Measurements from ENCODE around the gene GPS1. TPM values are rescaled to one million over a fixed set of nuclear protein-coding genes. Genes with fewer than 3 reads are reported as not detected.

The GPS1 gene
- total and polyA plus RNA-seq, 2 experiments from 2014 or later: 101 to 160 TPM

DNA sequence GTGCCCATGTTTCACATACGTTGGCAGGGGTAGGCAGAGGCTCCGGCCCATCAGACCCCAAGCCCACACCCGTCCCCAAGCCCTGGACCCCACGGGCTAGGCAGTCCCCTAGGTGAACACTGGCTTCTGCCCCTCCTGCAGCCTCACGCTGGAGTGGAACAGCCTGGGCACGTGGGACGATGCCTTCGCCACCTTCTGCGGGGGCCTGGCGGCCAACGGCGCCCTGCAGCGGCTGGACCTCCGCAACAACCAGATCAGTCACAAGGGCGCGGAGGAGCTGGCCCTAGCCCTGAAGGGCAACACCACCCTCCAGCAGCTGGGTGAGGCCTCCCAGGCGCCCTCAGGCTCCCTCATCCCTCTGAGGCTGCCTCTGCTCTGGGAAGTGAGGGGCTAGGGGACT is 26.8 kb upstream of the GPS1 start:
- DNase-seq (ENCODE audit: low spot score): no peak
- Histone ChIP-seq H3K27ac (no peak overlapping the region), H3K79me2 (peaks cover 11% of the 10 kb centered on the region), H3K9me2 (replicated peaks; ENCODE audit: insufficient read depth) (no peaks in the 10 kb centered on the region), H3K4me2 (no peak overlapping the region), H3K27me3 (no peaks in the 10 kb centered on the region), H3K9me3 (ENCODE audit: low read depth) (no peaks in the 10 kb centered on the region), H4K20me1 (ENCODE audit: insufficient read depth, poor library complexity, severe bottlenecking) (no peaks in the 10 kb centered on the region), H2AFZ (no peak overlapping the region), H3K4me1 (ENCODE audit: insufficient read depth) (peaks cover 19% of the 10 kb centered on the region), H3K36me3 (replicated peaks; ENCODE audit: insufficient read depth, low read depth) (no peaks in the 10 kb centered on the region), H3K4me3 (no peak overlapping the region)
- TF ChIP-seq EZH2 (IDR thresholded peaks at IDR 0.05; ENCODE audit: borderline replicate concordance) (no peak), EZH2phosphoT487 (IDR thresholded peaks at IDR 0.05; ENCODE audit: low read depth, severe bottlenecking, unreplicated experiment) (no peak)
- TF ChIP-seq, protein P1, sequence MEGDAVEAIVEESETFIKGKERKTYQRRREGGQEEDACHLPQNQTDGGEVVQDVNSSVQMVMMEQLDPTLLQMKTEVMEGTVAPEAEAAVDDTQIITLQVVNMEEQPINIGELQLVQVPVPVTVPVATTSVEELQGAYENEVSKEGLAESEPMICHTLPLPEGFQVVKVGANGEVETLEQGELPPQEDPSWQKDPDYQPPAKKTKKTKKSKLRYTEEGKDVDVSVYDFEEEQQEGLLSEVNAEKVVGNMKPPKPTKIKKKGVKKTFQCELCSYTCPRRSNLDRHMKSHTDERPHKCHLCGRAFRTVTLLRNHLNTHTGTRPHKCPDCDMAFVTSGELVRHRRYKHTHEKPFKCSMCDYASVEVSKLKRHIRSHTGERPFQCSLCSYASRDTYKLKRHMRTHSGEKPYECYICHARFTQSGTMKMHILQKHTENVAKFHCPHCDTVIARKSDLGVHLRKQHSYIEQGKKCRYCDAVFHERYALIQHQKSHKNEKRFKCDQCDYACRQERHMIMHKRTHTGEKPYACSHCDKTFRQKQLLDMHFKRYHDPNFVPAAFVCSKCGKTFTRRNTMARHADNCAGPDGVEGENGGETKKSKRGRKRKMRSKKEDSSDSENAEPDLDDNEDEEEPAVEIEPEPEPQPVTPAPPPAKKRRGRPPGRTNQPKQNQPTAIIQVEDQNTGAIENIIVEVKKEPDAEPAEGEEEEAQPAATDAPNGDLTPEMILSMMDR (IDR thresholded peaks at IDR 0.05; ENCODE audit: poor library complexity): no peak
- WGBS (ENCODE audit: low lambda C conversion rate, missing lambda C conversion rate): 96% methylated on average over 17 of the region's 17 CpGs

DNA sequence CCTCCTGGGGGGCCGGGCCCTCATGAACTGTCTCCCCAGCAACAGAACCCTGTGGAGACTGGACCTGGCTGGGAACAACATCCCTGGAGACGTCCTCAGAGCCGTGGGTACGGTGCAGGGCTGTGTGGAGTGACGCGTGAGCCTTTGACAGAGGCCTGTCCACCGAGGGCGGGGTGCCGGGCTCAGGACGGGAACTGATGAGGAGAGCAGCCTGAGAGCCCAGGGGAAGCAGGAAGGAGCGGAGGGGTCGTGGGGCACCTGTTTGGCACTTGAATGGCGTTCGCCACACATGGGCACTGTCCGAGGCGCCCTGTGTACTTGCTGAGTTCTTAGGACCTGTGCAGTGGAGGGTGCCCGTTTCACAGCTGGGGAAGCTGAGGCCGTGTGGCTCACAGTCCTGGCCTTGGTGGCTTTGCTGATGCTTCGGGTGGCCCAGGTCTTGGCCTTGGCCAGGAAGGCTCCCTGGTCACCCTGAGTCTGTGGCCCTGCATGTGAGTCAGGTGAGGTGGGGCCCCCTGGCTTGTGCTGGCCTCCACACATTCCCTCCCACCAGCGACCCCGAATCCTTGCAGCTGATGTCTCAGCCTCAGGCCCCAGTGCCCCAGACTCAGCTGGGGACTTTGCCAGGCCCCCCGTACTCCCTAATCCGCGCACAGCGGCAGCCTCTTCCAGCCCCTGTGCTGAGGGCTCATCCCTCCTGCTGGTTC is 26.1 kb upstream of the GPS1 start:
- TF ChIP-seq, protein P1 (IDR thresholded peaks at IDR 0.05; ENCODE audit: poor library complexity): no peak
- TF ChIP-seq EZH2 (IDR thresholded peaks at IDR 0.05; ENCODE audit: borderline replicate concordance): no peak
- TF ChIP-seq EZH2phosphoT487 (IDR thresholded peaks at IDR 0.05; ENCODE audit: low read depth, severe bottlenecking, unreplicated experiment): no peak

DNA sequence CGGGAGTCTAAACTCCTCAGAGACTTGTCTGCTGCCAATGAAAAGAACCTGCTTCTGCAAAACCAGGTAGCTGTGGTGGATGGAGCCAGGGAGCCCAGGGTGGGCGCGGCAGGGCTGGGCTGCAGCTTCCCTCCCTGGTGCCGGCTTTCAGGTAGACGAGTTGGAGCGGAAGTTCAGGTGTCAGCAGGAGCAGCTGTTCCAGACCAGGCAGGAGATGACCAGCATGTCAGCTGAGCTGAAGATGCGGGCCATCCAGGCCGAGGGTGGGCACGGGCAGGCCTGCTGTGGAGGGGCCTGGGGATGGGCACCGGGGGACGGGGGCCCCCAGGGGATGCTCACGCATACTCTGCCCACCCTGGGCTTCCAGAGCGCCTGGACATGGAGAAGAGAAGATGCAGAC is 23.5 kb upstream of the GPS1 start:
- H3K27me3 ChIP-seq: no peaks in the 10 kb centered on the region
- H2AFZ ChIP-seq: no peak overlapping the region
- no peak overlapping the region for H3K4me3 ChIP-seq
- no peak for DNase-seq (ENCODE audit: low spot score)
- H3K36me3 ChIP-seq (replicated peaks; ENCODE audit: insufficient read depth, low read depth): no peaks in the 10 kb centered on the region
- peaks cover 20% of the 10 kb centered on the region for H3K4me1 ChIP-seq (ENCODE audit: insufficient read depth)
- H3K9me3 ChIP-seq (ENCODE audit: low read depth): no peaks in the 10 kb centered on the region
- WGBS (ENCODE audit: low lambda C conversion rate, missing lambda C conversion rate): 97% methylated on average over 10 of the region's 13 CpGs
- H3K79me2 ChIP-seq: no peaks in the 10 kb centered on the region
- H3K27ac ChIP-seq: no peak overlapping the region
- no peaks in the 10 kb centered on the region for H4K20me1 ChIP-seq (ENCODE audit: insufficient read depth, poor library complexity, severe bottlenecking)
- H3K4me2 ChIP-seq: no peak overlapping the region
- H3K9me2 ChIP-seq (replicated peaks; ENCODE audit: insufficient read depth): no peaks in the 10 kb centered on the region
- TF ChIP-seq EZH2 (IDR thresholded peaks at IDR 0.05; ENCODE audit: borderline replicate concordance): no peak
- TF ChIP-seq, protein P1 (IDR thresholded peaks at IDR 0.05; ENCODE audit: poor library complexity): no peak
- no peak for TF ChIP-seq EZH2phosphoT487 (IDR thresholded peaks at IDR 0.05; ENCODE audit: low read depth, severe bottlenecking, unreplicated experiment)

More for the DNA sequence above, 26.1 kb upstream of the GPS1 start:
- Histone ChIP-seq H3K27me3 (no peaks in the 10 kb centered on the region), H4K20me1 (ENCODE audit: insufficient read depth, poor library complexity, severe bottlenecking) (no peaks in the 10 kb centered on the region), H3K4me1 (ENCODE audit: insufficient read depth) (peaks cover 24% of the 10 kb centered on the region), H3K9me2 (replicated peaks; ENCODE audit: insufficient read depth) (no peaks in the 10 kb centered on the region), H3K79me2 (peaks cover 11% of the 10 kb centered on the region), H3K9me3 (ENCODE audit: low read depth) (no peaks in the 10 kb centered on the region), H3K4me3 (no peak overlapping the region), H2AFZ (no peak overlapping the region), H3K27ac (no peak overlapping the region), H3K36me3 (replicated peaks; ENCODE audit: insufficient read depth, low read depth) (no peaks in the 10 kb centered on the region), H3K4me2 (no peak overlapping the region)
- no peak for DNase-seq (ENCODE audit: low spot score)
- WGBS (ENCODE audit: low lambda C conversion rate, missing lambda C conversion rate): 97% methylated on average over 25 of the region's 25 CpGs
